Hepatocyte (in vitro differentiated cells): ENCODE results near the gene CSNK2A1.

Experiments
- CTCF ChIP-seq: fragments of 200-600 bp; sonication (generic); IDR thresholded peaks from 2 replicates; pipeline ENCODE4 v1.5.1; 2016; ENCODE audit warnings: antibody characterized with exemption, mild to moderate bottlenecking; ENCODE audit not compliant: poor library complexity
- EZH2phosphoT487 ChIP-seq: fragments of 200-600 bp; sonication (generic); IDR thresholded peaks from one replicate; pipeline ENCODE4 v1.6.1; 2018; ENCODE audit warnings: antibody characterized with exemption, mild to moderate bottlenecking, low read depth, moderate library complexity; ENCODE audit not compliant: unreplicated experiment, severe bottlenecking

- no peak for TF ChIP-seq EZH2phosphoT487
- TF ChIP-seq CTCF, result no peak
Measured at GRCh38 chr20:480044-480443, 63.5 kb downstream of the CSNK2A1 start.
